ENCODE data around the gene MYRIP. TPM values are rescaled to one million over a fixed set of nuclear protein-coding genes. Genes with fewer than 3 reads are reported as not detected.

MYRIP gene
- total RNA-seq, 2 donors from 2014 or later = 4.8 to 9.3 TPM

GRCh38 chr3:39910135-39910534 is 100.7 kb downstream of the MYRIP start:
- H3K4me3 ChIP-seq = no peak overlapping the region
- no peak for TF ChIP-seq CTCF (IDR thresholded peaks at IDR 0.05)
- no peak for TF ChIP-seq POLR2A (IDR thresholded peaks at IDR 0.05)
- no peak for TF ChIP-seq POLR2AphosphoS5 (IDR thresholded peaks at IDR 0.05)
- no peaks in the 10 kb centered on the region for H3K9me3 ChIP-seq
- intact Hi-C loops (cut with DNase I) = no loop called here
- no peak overlapping the region for H3K27ac ChIP-seq
- 78% methylated on average over 6 of the region's 6 CpGs for WGBS
- H3K27me3 ChIP-seq (replicated peaks; ENCODE audit: insufficient read depth) = no peaks in the 10 kb centered on the region
- H3K36me3 ChIP-seq = no peaks in the 10 kb centered on the region
- H3K4me1 ChIP-seq (replicated peaks) = no peaks in the 10 kb centered on the region
- DNase-seq (ENCODE audit: low spot score) = no peak

- intact Hi-C loops (cut with DNase I) = no loop called here
- DNase-seq (ENCODE audit: low spot score) = no peak
- Histone ChIP-seq H3K9me3 (no peaks in the 10 kb centered on the region), H3K4me1 (replicated peaks) (no peaks in the 10 kb centered on the region), H3K27me3 (replicated peaks; ENCODE audit: insufficient read depth) (no peaks in the 10 kb centered on the region), H3K4me3 (no peak overlapping the region), H3K27ac (no peak overlapping the region), H3K36me3 (no peaks in the 10 kb centered on the region)
- TF ChIP-seq POLR2AphosphoS5 (IDR thresholded peaks at IDR 0.05) = no peak
- TF ChIP-seq POLR2A (IDR thresholded peaks at IDR 0.05) = no peak
- no peak for TF ChIP-seq CTCF (IDR thresholded peaks at IDR 0.05)
- WGBS = 78% methylated on average over 3 of the region's 3 CpGs
Observed at GRCh38 chr3:39910826-39911464, 101.5 kb downstream of the MYRIP start.

- no peaks in the 10 kb centered on the region for H3K9me3 ChIP-seq
- H3K27ac ChIP-seq = no peak overlapping the region
- H3K4me3 ChIP-seq = no peak overlapping the region
- DNase-seq (ENCODE audit: low spot score) = no peak
- WGBS = 44% methylated on average over 3 of the region's 3 CpGs
- no peaks in the 10 kb centered on the region for H3K4me1 ChIP-seq (replicated peaks)
- H3K36me3 ChIP-seq = no peaks in the 10 kb centered on the region
- no peaks in the 10 kb centered on the region for H3K27me3 ChIP-seq (replicated peaks; ENCODE audit: insufficient read depth)
- TF ChIP-seq POLR2AphosphoS5 (IDR thresholded peaks at IDR 0.05) = peak; percentile 32
- TF ChIP-seq CTCF (IDR thresholded peaks at IDR 0.05) = no peak
- no peak for TF ChIP-seq POLR2A (IDR thresholded peaks at IDR 0.05)
- intact Hi-C loops (cut with DNase I) = no loop called here
Observed at GRCh38 chr3:39911465-39912309, 102.3 kb downstream of the MYRIP start.

- no peak for DNase-seq (ENCODE audit: low spot score)
- Histone ChIP-seq H3K27ac (no peak overlapping the region), H3K36me3 (no peaks in the 10 kb centered on the region), H3K4me1 (replicated peaks) (no peaks in the 10 kb centered on the region), H3K4me3 (no peak overlapping the region), H3K27me3 (replicated peaks; ENCODE audit: insufficient read depth) (no peaks in the 10 kb centered on the region), H3K9me3 (no peaks in the 10 kb centered on the region)
- WGBS = 24% methylated on average over 2 of the region's 2 CpGs
- TF ChIP-seq CTCF (IDR thresholded peaks at IDR 0.05) (no peak), POLR2A (IDR thresholded peaks at IDR 0.05) (no peak), POLR2AphosphoS5 (IDR thresholded peaks at IDR 0.05) (no peak)
- intact Hi-C loops (cut with DNase I) = no loop called here
Observed at GRCh38 chr3:39915027-39915426, 105.6 kb downstream of the MYRIP start.
